HG02610 (cell line): ENCODE measurements around the gene CAMKK2.
"Not testable (repeated sequence)": the region's sequence is repeated elsewhere in the genome, so short reads cannot be mapped to it uniquely, and the experiment has no call there.

Experiments used
- ATAC-seq: cut with Tn5 transposase; IDR thresholded peaks from one replicate; pipeline ENCODE4 v1.9.1; 2021; ENCODE audit warnings: mild to moderate bottlenecking, moderate library complexity; ENCODE audit not compliant: unreplicated experiment

CAMKK2 gene

GRCh38 chr12:121250359-121250758, 46.1 kb downstream of the CAMKK2 start:
- no peak for ATAC-seq

GRCh38 chr12:121248622-121249021, 47.9 kb downstream of the CAMKK2 start:
- ATAC-seq = no peak

- ATAC-seq = no peak
These were observed 49.5 kb downstream of the CAMKK2 start for GRCh38 chr12:121246893-121247557.

- no peak for ATAC-seq
These were observed 50.6 kb downstream of the CAMKK2 start for GRCh38 chr12:121245951-121246350.

- ATAC-seq = no peak
These were observed 51.5 kb downstream of the CAMKK2 start for GRCh38 chr12:121245031-121245430.

- no peak for ATAC-seq
These were observed 55.1 kb downstream of the CAMKK2 start for GRCh38 chr12:121241156-121241970.

GRCh38 chr12:121240484-121241101, 55.9 kb downstream of the CAMKK2 start:
- ATAC-seq = no peak

- ATAC-seq = no peak
These were observed 56.5 kb downstream of the CAMKK2 start for GRCh38 chr12:121240062-121240420.

- no peak for ATAC-seq
These were observed 57.0 kb downstream of the CAMKK2 start for GRCh38 chr12:121239351-121240061.

- no peak for ATAC-seq
These were observed 57.7 kb downstream of the CAMKK2 start for GRCh38 chr12:121238604-121239350.

GRCh38 chr12:121238086-121238485, 58.4 kb downstream of the CAMKK2 start:
- ATAC-seq = no peak

- ATAC-seq = no peak
These were observed 59.1 kb downstream of the CAMKK2 start for GRCh38 chr12:121237415-121237814.

GRCh38 chr12:121236776-121237175, 59.7 kb downstream of the CAMKK2 start:
- ATAC-seq = no peak

GRCh38 chr12:121233628-121234020, 62.9 kb downstream of the CAMKK2 start:
- ATAC-seq = no peak

GRCh38 chr12:121232977-121233627, 63.4 kb downstream of the CAMKK2 start:
- no peak for ATAC-seq

GRCh38 chr12:121232163-121232562, 64.3 kb downstream of the CAMKK2 start:
- ATAC-seq = no peak

GRCh38 chr12:121230538-121230907, 66.0 kb downstream of the CAMKK2 start:
- ATAC-seq = no peak

- not testable (repeated sequence) for ATAC-seq
These were observed 66.5 kb downstream of the CAMKK2 start for GRCh38 chr12:121229826-121230537.

- no peak for ATAC-seq
These were observed 67.4 kb downstream of the CAMKK2 start for GRCh38 chr12:121228919-121229665.
